A549 (cell line): Measurements from ENCODE around the gene RRBP1. TPM values are rescaled to one million over a fixed set of nuclear protein-coding genes. Genes with fewer than 3 reads are reported as not detected.

Source experiments
- ATAC-seq, 2 experiments: fragments of 200-7000 bp in 1 of 2; fragments of >200 bp in 1 of 2; cut with Nextera tagmentation in 1 of 2; cut with Tn5 transposase in 1 of 2; 3 replicates each; pipeline versions ENCODE4 v1.8.0 to v1.9.1; 2018 to 2020; ENCODE audit warnings: mild to moderate bottlenecking in 1 of 2, moderate library complexity in 1 of 2
- CTCF ChIA-PET: fragments of 300-600 bp; sonication (Branson Sonifier 250); formaldehyde crosslinking; extraction: SDS; loops from one replicate; lab custom pipeline; 2021; ENCODE audit warnings: antibody characterized with exemption, inconsistent platforms; lab: Yijun Ruan, JAX
- POLR2A ChIA-PET: fragments of 350-600 bp; formaldehyde crosslinking; extraction: SDS; loops from one replicate; lab custom pipeline; 2021; ENCODE audit warnings: antibody characterized with exemption, inconsistent platforms; lab: Yijun Ruan, JAX
- DNase-seq, 2 experiments: peaks; one replicate each; pipeline versions ENCODE4 v3.0.0 to v3.0.0-alpha.2; 2011 to 2016; ENCODE audit warnings: low read depth in 1 of 2, low spot score in 1 of 2
- FAIRE-seq: peaks from 2 replicates; lab custom pipeline; 2011; peaks lifted over from hg19 to GRCh38; lab: Jason Lieb, UNC
- H3K27ac ChIP-seq, 2 experiments: fragments of >200 bp; sonication (Bioruptor Twin); formaldehyde crosslinking; 3 replicates each; pipeline ENCODE4 v1.5.1; 2016 to 2017
- H3K4me1 ChIP-seq: fragments of >200 bp; sonication (Bioruptor Twin); formaldehyde crosslinking; 3 replicates; pipeline ENCODE4 v1.6.1; 2016
- H3K4me2 ChIP-seq: fragments of >200 bp; sonication (Bioruptor Twin); formaldehyde crosslinking; 3 replicates; pipeline ENCODE4 v1.6.1; 2016
- H3K4me3 ChIP-seq: fragments of >200 bp; sonication (Bioruptor Twin); formaldehyde crosslinking; 3 replicates; pipeline ENCODE4 v1.5.1; 2016
- H3K9me3 ChIP-seq: fragments of >200 bp; sonication (Bioruptor Twin); formaldehyde crosslinking; 3 replicates; pipeline ENCODE4 v1.6.1; 2016
- CBX8 ChIP-seq: fragments of 200-600 bp; sonication (generic); IDR thresholded peaks from 2 replicates; pipeline ENCODE4 v1.6.1; 2016
- CHD4 ChIP-seq: fragments of 200-600 bp; sonication (generic); IDR thresholded peaks from 2 replicates; pipeline ENCODE4 v1.6.1; 2016; ENCODE audit warnings: antibody characterized with exemption, mild to moderate bottlenecking, borderline replicate concordance
- E2F6 ChIP-seq: IDR thresholded peaks from 2 replicates; pipeline ENCODE4 v1.6.1; 2012; ENCODE audit warnings: low read depth, borderline replicate concordance
- EHF ChIP-seq: fragments of 250-450 bp; sonication (Bioruptor Pico); IDR thresholded peaks from 2 replicates; pipeline ENCODE4 v1.5.0; 2020; ENCODE audit warnings: mild to moderate bottlenecking
- ESRRA ChIP-seq: fragments of 150-350 bp; IDR thresholded peaks from 2 replicates; pipeline ENCODE4 v1.6.1; 2014; ENCODE audit warnings: mild to moderate bottlenecking, low read length, borderline replicate concordance
- GATA3 ChIP-seq: IDR thresholded peaks from 2 replicates; pipeline ENCODE4 v1.6.1; 2012; ENCODE audit warnings: borderline replicate concordance
- HOXA7 ChIP-seq: fragments of 250-450 bp; sonication (Bioruptor Pico); IDR thresholded peaks from 2 replicates; pipeline ENCODE4 v1.5.0; 2020; ENCODE audit warnings: mild to moderate bottlenecking, moderate library complexity
- HOXB5 ChIP-seq: fragments of 250-450 bp; sonication (Bioruptor Pico); IDR thresholded peaks from 2 replicates; pipeline ENCODE4 v1.5.0; 2020; ENCODE audit warnings: mild to moderate bottlenecking, moderate library complexity
- KDM5A ChIP-seq: fragments of 200-600 bp; sonication (generic); IDR thresholded peaks from 2 replicates; pipeline ENCODE4 v1.6.1; 2016; ENCODE audit warnings: antibody characterized with exemption, mild to moderate bottlenecking
- MAFK ChIP-seq: fragments of 450-650 bp; IDR thresholded peaks from 2 replicates; pipeline ENCODE4 v1.6.1; 2014; ENCODE audit not compliant: partially characterized antibody
- MAZ ChIP-seq: fragments of 150-350 bp; IDR thresholded peaks from 2 replicates; pipeline ENCODE4 v1.6.1; 2014; ENCODE audit warnings: antibody characterized with exemption, low read depth, low read length, borderline replicate concordance
- NPAS2 ChIP-seq: fragments of 250-450 bp; sonication (Bioruptor Pico); IDR thresholded peaks from 2 replicates; pipeline ENCODE4 v1.8.0; 2022; ENCODE audit warnings: mild to moderate bottlenecking, moderate library complexity, borderline replicate concordance
- POLR2AphosphoS2 ChIP-seq: conservative IDR thresholded peaks from 2 replicates; pipeline ENCODE4 v1.6.1; 2012; ENCODE audit warnings: low read length, improper control_type of control experiment, inconsistent platforms
- RARB ChIP-seq: fragments of 250-450 bp; sonication (Bioruptor Pico); IDR thresholded peaks from 2 replicates; pipeline ENCODE4 v1.8.0; 2021; ENCODE audit warnings: mild to moderate bottlenecking, moderate library complexity
- RCOR1 ChIP-seq: fragments of 150-350 bp; IDR thresholded peaks from 2 replicates; pipeline ENCODE4 v1.6.1; 2014; ENCODE audit warnings: antibody characterized with exemption, low read length, low read depth
- REST ChIP-seq: fragments of 200-600 bp; sonication (generic); IDR thresholded peaks from 2 replicates; pipeline ENCODE4 v1.6.1; 2016; ENCODE audit warnings: antibody characterized with exemption, mild to moderate bottlenecking, moderate library complexity
- RFX5 ChIP-seq: fragments of 450-650 bp; IDR thresholded peaks from 2 replicates; pipeline ENCODE4 v1.7.1; 2014; ENCODE audit warnings: antibody characterized with exemption, mild to moderate bottlenecking, moderate library complexity
- TFCP2L1 ChIP-seq: fragments of 250-450 bp; sonication (Bioruptor Pico); IDR thresholded peaks from 2 replicates; pipeline ENCODE4 v1.5.0; 2021; ENCODE audit warnings: mild to moderate bottlenecking
- TP53 ChIP-seq: fragments of 250-450 bp; sonication (Bioruptor Pico); IDR thresholded peaks from 2 replicates; pipeline ENCODE4 v1.5.0; 2021; ENCODE audit warnings: mild to moderate bottlenecking, moderate library complexity
- ZNF302 ChIP-seq: fragments of 250-450 bp; sonication (Bioruptor Pico); IDR thresholded peaks from 2 replicates; pipeline ENCODE4 v1.9.0; 2021; ENCODE audit warnings: inconsistent platforms, mild to moderate bottlenecking, moderate library complexity
- ZSCAN20 ChIP-seq: fragments of 250-450 bp; sonication (Bioruptor Pico); IDR thresholded peaks from 2 replicates; pipeline ENCODE4 v1.8.0; 2022; ENCODE audit warnings: mild to moderate bottlenecking, moderate library complexity
- WGBS: methylation state at CpG from one replicate; pipeline ENCODE4 v1.1.6; 2017; ENCODE audit errors: missing lambda C conversion rate; 5-methylcytosine and 5-hydroxymethylcytosine counted together
- polyA plus RNA-seq, 4 experiments: library from polyadenylated mRNA; depleted of rRNA in 3 of 4; stranded (reverse); fragments of >200 nt; fragmentation: RNase III in 1 of 4; extraction: RNeasy Plus Mini Kit Qiagen cat#74134 plus additional on column Dnase treatment in 1 of 4; gene quantifications; 2 replicates in 3 of 4; 3 replicates in 1 of 4; pipeline ENCODE4 v1.2.3, GENCODE V29; 2011 to 2017

The RRBP1 gene
- polyA plus RNA-seq, 2 of the 4 experiments (the other 2 are of a cell fraction): 51.6 to 79.6 TPM

GRCh38 chr20:17723301-17723691, 41.3 kb upstream of the RRBP1 start:
- CTCF ChIA-PET: interaction anchor here (1.6 kb wide), 1 partner anchor 41 kb away, joined by 8 read pairs; the partner anchor contains the start of gene RRBP1
- no peak for FAIRE-seq
- H3K9me3 ChIP-seq: no peaks in the 10 kb centered on the region
- no peak for DNase-seq
- no peak for ATAC-seq
- no peak overlapping the region for H3K4me2 ChIP-seq
- POLR2A ChIA-PET: no interaction called here
- no peak overlapping the region for H3K4me3 ChIP-seq
- WGBS: 50% methylated on average over 5 of the region's 5 CpGs
- TF ChIP-seq EHF (CRISPR knock-in tag): no peak
- TF ChIP-seq HOXA7 (CRISPR knock-in tag): no peak
- TF ChIP-seq ZSCAN20 (CRISPR knock-in tag): no peak
- no peak for TF ChIP-seq CBX8
- TF ChIP-seq RARB: no peak
- TF ChIP-seq MAZ: no peak
- no peak for TF ChIP-seq KDM5A
- TF ChIP-seq RFX5: no peak
- no peak for TF ChIP-seq CHD4
- no peak for TF ChIP-seq ZNF302 (CRISPR knock-in tag)
- TF ChIP-seq TP53 (CRISPR knock-in tag): no peak
- no peak for TF ChIP-seq POLR2AphosphoS2
- no peak for TF ChIP-seq GATA3
- TF ChIP-seq RCOR1: no peak
- no peak for TF ChIP-seq ESRRA
- no peak for TF ChIP-seq HOXB5 (CRISPR knock-in tag)
- no peak for TF ChIP-seq NPAS2 (CRISPR knock-in tag)
- no peak for TF ChIP-seq E2F6
- no peaks in the 10 kb centered on the region for H3K4me1 ChIP-seq
- H3K27ac ChIP-seq: no peak overlapping the region

GRCh38 chr20:17722493-17723300, 40.7 kb upstream of the RRBP1 start:
- Histone ChIP-seq H3K27ac (no peak overlapping the region), H3K9me3 (no peaks in the 10 kb centered on the region), H3K4me1 (no peaks in the 10 kb centered on the region), H3K4me3 (no peak overlapping the region), H3K4me2 (no peak overlapping the region)
- ATAC-seq (no peak), FAIRE-seq (no peak), DNase-seq (no peak)
- TF ChIP-seq TFCP2L1 (CRISPR knock-in tag) (no peak), MAFK (peak; percentile 43)
- 38% methylated on average over 14 of the region's 14 CpGs for WGBS
- CTCF ChIA-PET: interaction anchor here (0.8 to 1.6 kb wide), 3 partner anchors 35 to 40 kb away, joined by 3 to 8 read pairs (median 3); partner anchors contain the start of gene RRBP1
- POLR2A ChIA-PET: no interaction called here

GRCh38 chr20:17721802-17722486, 39.9 kb upstream of the RRBP1 start:
- TF ChIP-seq RARB (no peak), REST (no peak), HOXB5 (CRISPR knock-in tag) (no peak)
- TF ChIP-seq, all 56 proteins: peak for 0
- peak in 1 of 2 experiments; percentile 53; a peak in 2 of 6 replicates for ATAC-seq
- H3K4me3 ChIP-seq: no peak overlapping the region
- WGBS: 23% methylated on average over 6 of the region's 6 CpGs
- H3K4me2 ChIP-seq: no peak overlapping the region
- peak in 1 of 2 experiments; percentile 27 for DNase-seq
- POLR2A ChIA-PET: no interaction called here
- no peaks in the 10 kb centered on the region for H3K9me3 ChIP-seq
- CTCF ChIA-PET: interaction anchor here (0.8 to 1.6 kb wide), 3 partner anchors 34 to 39 kb away, joined by 3 to 8 read pairs (median 3); partner anchors contain the start of gene RRBP1
- H3K27ac ChIP-seq: no peak overlapping the region
- no peaks in the 10 kb centered on the region for H3K4me1 ChIP-seq
- no peak for FAIRE-seq
